GM12892 (cell line): ENCODE results near the gene EPN1.

Source experiments
- POLR2A ChIP-seq: IDR thresholded peaks from 2 replicates; pipeline ENCODE4 v1.6.1; 2011; ENCODE audit warnings: low read depth, low read length, control low read depth
- POLR2AphosphoS5 ChIP-seq: IDR thresholded peaks from 2 replicates; pipeline ENCODE4 v1.6.1; 2011; ENCODE audit warnings: low read depth, low read length, control low read depth
- TAF1 ChIP-seq: IDR thresholded peaks from 2 replicates; pipeline ENCODE4 v1.6.1; 2011; ENCODE audit warnings: low read depth, mild to moderate bottlenecking, control low read depth, low read length, borderline replicate concordance

- TF ChIP-seq POLR2AphosphoS5 (no peak), POLR2A (no peak), TAF1 (no peak)
Observed at GRCh38 chr19:55644842-55645511, 30.0 kb upstream of the EPN1 start.
